SK-N-SH (cell line): ENCODE measurements around the gene ARHGEF39. TPM values are rescaled to one million over a fixed set of nuclear protein-coding genes. Genes with fewer than 3 reads are reported as not detected.
A peak's percentile ranks its signal among the peaks of the same experiment; 100 is the strongest.

Experiments used
- CTCF ChIA-PET: fragments of 300-600, 350-600 bp; formaldehyde crosslinking; extraction: SDS; loops from one replicate; lab custom pipeline; 2021; lab: Yijun Ruan, JAX
- POLR2A ChIA-PET: fragments of 350-600 bp; sonication (Branson Sonifier 250); formaldehyde crosslinking; extraction: SDS; loops from one replicate; lab custom pipeline; 2020; ENCODE audit warnings: antibody characterized with exemption, inconsistent platforms; lab: Yijun Ruan, JAX
- DNase-seq: peaks from one replicate; pipeline ENCODE4 v3.0.0; 2012
- H2AFZ ChIP-seq: fragments of 200-600 bp; sonication (generic); 2 replicates; pipeline ENCODE4 v1.8.1; 2016; ENCODE audit warnings: antibody characterized with exemption, mild to moderate bottlenecking, low read depth
- H3F3A ChIP-seq: fragments of 200-600 bp; sonication (generic); replicated peaks from 2 replicates; pipeline ENCODE3; 2016; ENCODE audit warnings: antibody characterized with exemption, mild to moderate bottlenecking; ENCODE audit not compliant: insufficient read depth
- H3K27ac ChIP-seq, 2 experiments: fragments of 200-500 bp in 1 of 2; fragments of 200-600 bp in 1 of 2; sonication (Bioruptor generic) in 1 of 2; sonication (generic), shearing (Covaris generic) in 1 of 2; 2 replicates each; pipeline versions ENCODE4 v1.5.1 to v1.6.1; 2014 to 2016; ENCODE audit warnings: low read depth in 2 of 2, inconsistent platforms in 1 of 2, low read length in 1 of 2, mild to moderate bottlenecking in 1 of 2, mixed read lengths in 1 of 2
- H3K27me3 ChIP-seq: fragments of 200-600 bp; sonication (generic), shearing (Covaris generic); 2 replicates; pipeline ENCODE4 v1.6.1; 2016; ENCODE audit warnings: mixed run types; ENCODE audit not compliant: insufficient read depth
- H3K36me3 ChIP-seq, 2 experiments: fragments of 200-500 bp in 1 of 2; fragments of 200-600 bp in 1 of 2; sonication (Bioruptor generic) in 1 of 2; sonication (generic) in 1 of 2; replicated peaks in 1 of 2; 2 replicates each; pipeline versions ENCODE3 to v1.5.1; 2014 to 2016; ENCODE audit warnings: low read length in 1 of 2, mild to moderate bottlenecking in 1 of 2; ENCODE audit not compliant: insufficient read depth in 2 of 2, control insufficient read depth in 1 of 2
- H3K4me1 ChIP-seq, 2 experiments: fragments of 200-500 bp in 1 of 2; fragments of 200-600 bp in 1 of 2; sonication (Bioruptor generic) in 1 of 2; sonication (generic), shearing (Covaris generic) in 1 of 2; 2 replicates each; pipeline versions ENCODE4 v1.5.1 to v1.6.1; 2014 to 2016; ENCODE audit warnings: low read depth in 1 of 2, low read length in 1 of 2, mixed run types in 1 of 2; ENCODE audit not compliant: insufficient read depth in 2 of 2, control insufficient read depth in 1 of 2
- H3K4me2 ChIP-seq: fragments of 200-600 bp; sonication (generic), shearing (Covaris generic); 2 replicates; pipeline ENCODE4 v1.6.1; 2017; ENCODE audit warnings: mixed run types
- H3K4me3 ChIP-seq, 2 experiments: fragments of 200-500 bp in 1 of 2; fragments of 200-600 bp in 1 of 2; sonication (Bioruptor generic) in 1 of 2; sonication (generic), shearing (Covaris generic) in 1 of 2; 2 replicates each; pipeline versions ENCODE4 v1.5.1 to v1.8.1; 2014 to 2016; ENCODE audit warnings: low read depth in 2 of 2, inconsistent platforms in 1 of 2, low read length in 1 of 2, mild to moderate bottlenecking in 1 of 2, mixed read lengths in 1 of 2, moderate library complexity in 1 of 2
- H3K79me2 ChIP-seq: fragments of 200-600 bp; sonication (generic); 2 replicates; pipeline ENCODE4 v1.8.1; 2017; ENCODE audit warnings: mild to moderate bottlenecking; ENCODE audit not compliant: insufficient read depth
- H3K9ac ChIP-seq: fragments of 200-600 bp; sonication (generic); 2 replicates; pipeline ENCODE4 v1.6.1; 2017; ENCODE audit warnings: mixed run types
- H3K9me2 ChIP-seq: fragments of 200-600 bp; sonication (generic); 2 replicates; pipeline ENCODE4 v1.6.1; 2017; ENCODE audit warnings: mixed run types
- H3K9me3 ChIP-seq: fragments of 200-600 bp; sonication (generic); 2 replicates; pipeline ENCODE4 v1.6.1; 2017; ENCODE audit warnings: mixed run types, mild to moderate bottlenecking, moderate library complexity
- H4K20me1 ChIP-seq: fragments of 200-600 bp; sonication (generic); 2 replicates; pipeline ENCODE4 v1.6.1; 2017; ENCODE audit warnings: mild to moderate bottlenecking, mixed run types; ENCODE audit not compliant: insufficient read depth
- EP300 ChIP-seq, 2 experiments: IDR thresholded peaks; 2 replicates each; pipeline versions ENCODE4 v1.4.0 to v1.6.1; 2012; ENCODE audit warnings: borderline replicate concordance in 1 of 2, low read depth in 1 of 2, low read length in 1 of 2
- EZH2phosphoT487 ChIP-seq: fragments of 200-600 bp; sonication (generic); IDR thresholded peaks from 2 replicates; pipeline ENCODE4 v1.6.1; 2017; ENCODE audit warnings: low read depth, mixed run types, mild to moderate bottlenecking, antibody characterized with exemption, moderate library complexity, borderline replicate concordance
- FOXJ3 ChIP-seq: sonication (generic); formaldehyde crosslinking; IDR thresholded peaks from 2 replicates; pipeline ENCODE4 v1.5.1; 2020; ENCODE audit warnings: mild to moderate bottlenecking, missing genetic modification reagents
- FOXM1 ChIP-seq: IDR thresholded peaks from 2 replicates; pipeline ENCODE4 v1.4.0; 2012; ENCODE audit warnings: low read depth, mild to moderate bottlenecking
- GABPA ChIP-seq: IDR thresholded peaks from 2 replicates; pipeline ENCODE4 v1.4.0; 2012; ENCODE audit warnings: low read depth, mild to moderate bottlenecking
- JUND ChIP-seq: IDR thresholded peaks from 2 replicates; pipeline ENCODE4 v1.4.0; 2012
- MEF2A ChIP-seq: IDR thresholded peaks from 2 replicates; pipeline ENCODE4 v1.4.0; 2012; ENCODE audit warnings: low read depth, borderline replicate concordance
- NRF1 ChIP-seq: IDR thresholded peaks from 2 replicates; pipeline ENCODE4 v1.6.1; 2012; ENCODE audit warnings: low read depth, mild to moderate bottlenecking, low read length
- POLR2AphosphoS5 ChIP-seq: IDR thresholded peaks from 2 replicates; pipeline ENCODE4 v1.6.1; 2012; ENCODE audit warnings: low read depth, low read length
- RCOR1 ChIP-seq: fragments of 150-350 bp; IDR thresholded peaks from 2 replicates; pipeline ENCODE4 v1.6.1; 2017; ENCODE audit warnings: antibody characterized with exemption, low read length
- RFX5 ChIP-seq: IDR thresholded peaks from 2 replicates; pipeline ENCODE4 v1.6.1; 2012; ENCODE audit warnings: mild to moderate bottlenecking, improper control_type of control experiment, low read length
- RXRA ChIP-seq: IDR thresholded peaks from 2 replicates; pipeline ENCODE4 v1.4.0; 2012; ENCODE audit warnings: low read depth, mild to moderate bottlenecking, borderline replicate concordance
- TAF1 ChIP-seq: IDR thresholded peaks from 2 replicates; pipeline ENCODE4 v1.6.1; 2012; ENCODE audit warnings: low read depth, mild to moderate bottlenecking, low read length, moderate library complexity, borderline replicate concordance
- TCF12 ChIP-seq: IDR thresholded peaks from 2 replicates; pipeline ENCODE4 v1.4.0; 2012
- YY1 ChIP-seq: IDR thresholded peaks from 2 replicates; pipeline ENCODE4 v1.4.0; 2012; ENCODE audit warnings: low read depth, mild to moderate bottlenecking
- WGBS: methylation state at CpG from one replicate; pipeline ENCODE4 v1.1.6; 2017; ENCODE audit warnings: low lambda C conversion rate; 5-methylcytosine and 5-hydroxymethylcytosine counted together
- polyA plus RNA-seq, 3 experiments: library from polyadenylated mRNA; depleted of rRNA; stranded (reverse); fragments of >200 nt; gene quantifications; 2 replicates each; pipeline ENCODE4 v1.2.3, GENCODE V29; 2012
- TF ChIP-seq, protein P1 (sequence below): fragments of 200-600 bp; sonication (generic); IDR thresholded peaks from 2 replicates; pipeline ENCODE4 v1.6.1; 2017; ENCODE audit warnings: antibody characterized with exemption, mild to moderate bottlenecking, moderate library complexity
- TF ChIP-seq, protein P2 (sequence below): fragments of 150-350 bp; IDR thresholded peaks from 2 replicates; pipeline ENCODE4 v1.6.1; 2017; ENCODE audit warnings: antibody characterized with exemption, low read length, low read depth, borderline replicate concordance
- TF ChIP-seq, protein P3 (sequence below): IDR thresholded peaks from 2 replicates; pipeline ENCODE4; 2012
- TF ChIP-seq, protein P4 (sequence below): IDR thresholded peaks from 2 replicates; pipeline ENCODE4 v1.4.0; 2012; ENCODE audit warnings: low read depth
- TF ChIP-seq, protein P5 (sequence below): IDR thresholded peaks from 2 replicates; pipeline ENCODE4 v1.4.0; 2012; ENCODE audit warnings: low read depth, borderline replicate concordance
- TF ChIP-seq, protein P6 (sequence below): IDR thresholded peaks from 2 replicates; pipeline ENCODE4 v1.6.1; 2012; ENCODE audit warnings: mild to moderate bottlenecking, low read depth, low read length, moderate library complexity

ARHGEF39 gene
- polyA plus RNA-seq, 1 of the 3 experiments (the other 2 are of a cell fraction), result 4.9 TPM

DNA sequence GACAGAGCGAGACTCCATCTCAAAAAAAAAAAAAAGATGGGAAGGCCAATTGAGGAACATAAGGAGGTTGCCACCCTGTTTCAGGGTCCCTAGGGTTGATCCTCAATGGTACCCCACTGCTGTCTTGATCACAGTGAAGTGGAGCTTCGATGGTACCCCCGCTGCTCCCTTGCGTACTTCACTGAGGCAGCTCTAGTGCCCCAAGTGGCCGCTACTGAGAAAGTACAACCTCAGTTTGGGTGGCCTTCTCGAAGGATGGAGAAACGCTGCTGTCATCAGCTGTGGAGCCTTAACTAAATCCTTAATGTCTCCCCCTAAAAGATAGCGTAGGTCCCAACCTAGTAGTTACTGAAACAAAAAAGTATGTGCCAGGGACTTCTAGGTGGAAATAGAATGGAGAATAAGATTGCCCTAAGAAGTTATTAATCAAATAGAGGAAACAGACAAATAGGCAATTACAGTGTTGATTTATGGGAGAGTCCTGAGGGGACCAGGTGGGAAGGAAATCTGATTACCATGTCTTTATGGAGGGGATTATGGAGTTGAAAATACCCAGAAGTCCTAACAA, 53.7 kb downstream of the ARHGEF39 start (continued):
- TF ChIP-seq, protein P1, sequence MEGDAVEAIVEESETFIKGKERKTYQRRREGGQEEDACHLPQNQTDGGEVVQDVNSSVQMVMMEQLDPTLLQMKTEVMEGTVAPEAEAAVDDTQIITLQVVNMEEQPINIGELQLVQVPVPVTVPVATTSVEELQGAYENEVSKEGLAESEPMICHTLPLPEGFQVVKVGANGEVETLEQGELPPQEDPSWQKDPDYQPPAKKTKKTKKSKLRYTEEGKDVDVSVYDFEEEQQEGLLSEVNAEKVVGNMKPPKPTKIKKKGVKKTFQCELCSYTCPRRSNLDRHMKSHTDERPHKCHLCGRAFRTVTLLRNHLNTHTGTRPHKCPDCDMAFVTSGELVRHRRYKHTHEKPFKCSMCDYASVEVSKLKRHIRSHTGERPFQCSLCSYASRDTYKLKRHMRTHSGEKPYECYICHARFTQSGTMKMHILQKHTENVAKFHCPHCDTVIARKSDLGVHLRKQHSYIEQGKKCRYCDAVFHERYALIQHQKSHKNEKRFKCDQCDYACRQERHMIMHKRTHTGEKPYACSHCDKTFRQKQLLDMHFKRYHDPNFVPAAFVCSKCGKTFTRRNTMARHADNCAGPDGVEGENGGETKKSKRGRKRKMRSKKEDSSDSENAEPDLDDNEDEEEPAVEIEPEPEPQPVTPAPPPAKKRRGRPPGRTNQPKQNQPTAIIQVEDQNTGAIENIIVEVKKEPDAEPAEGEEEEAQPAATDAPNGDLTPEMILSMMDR, result peak; percentile 72
- no peak for TF ChIP-seq RFX5
- no peak for TF ChIP-seq JUND
- TF ChIP-seq GABPA, result no peak
- TF ChIP-seq EZH2phosphoT487, result no peak

DNA sequence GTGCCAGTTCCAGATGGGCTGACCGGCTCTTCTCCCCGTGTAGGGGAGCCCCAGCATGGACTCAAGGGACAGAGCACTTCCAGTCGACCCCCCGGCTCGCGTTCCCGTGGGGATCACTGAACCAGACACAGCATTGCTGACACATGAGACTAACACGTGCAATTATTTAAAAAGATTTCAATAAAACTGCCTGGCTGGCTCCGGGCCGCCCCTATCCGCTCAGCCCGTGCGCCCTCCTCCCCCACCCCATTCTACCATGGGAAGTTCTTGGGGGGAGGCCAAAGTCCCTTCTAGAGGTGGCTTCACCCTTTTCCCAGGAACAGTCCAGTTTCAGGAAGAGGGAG, 55.2 kb downstream of the ARHGEF39 start:
- no peak for DNase-seq
- POLR2A ChIA-PET, result no interaction called here

More for the DNA sequence above, 55.2 kb downstream of the ARHGEF39 start:
- WGBS, result 94% methylated on average over 12 of the region's 13 CpGs
- Histone ChIP-seq H3K27ac (no peak overlapping the region), H3K27me3 (no peaks in the 10 kb centered on the region), H3K9me2 (no peaks in the 10 kb centered on the region), H3K9ac (no peak overlapping the region), H3K4me3 (no peak overlapping the region), H3K79me2 (peaks cover 22% of the 10 kb centered on the region), H2AFZ (no peak overlapping the region)
- CTCF ChIA-PET, result interaction anchor here (1.9 to 4.1 kb wide), 4 partner anchors 11 to 55 kb away, joined by 6 to 32 read pairs (median 18); partner anchors contain the start of genes ARHGEF39, CCDC107 and RMRP
- TF ChIP-seq POLR2AphosphoS5 (no peak), EP300 (IDR thresholded peaks at IDR 0.05; ENCODE audit: borderline replicate concordance in 1 of 2, low read depth in 1 of 2, low read length in 1 of 2) (no peak), EZH2phosphoT487 (no peak), FOXM1 (no peak), FOXJ3 (CRISPR knock-in tag) (no peak), TAF1 (no peak), NRF1 (no peak), RFX5 (no peak), RCOR1 (no peak), RXRA (no peak), YY1 (no peak), MEF2A (no peak), JUND (no peak), TCF12 (no peak)
- TF ChIP-seq, protein P2, sequence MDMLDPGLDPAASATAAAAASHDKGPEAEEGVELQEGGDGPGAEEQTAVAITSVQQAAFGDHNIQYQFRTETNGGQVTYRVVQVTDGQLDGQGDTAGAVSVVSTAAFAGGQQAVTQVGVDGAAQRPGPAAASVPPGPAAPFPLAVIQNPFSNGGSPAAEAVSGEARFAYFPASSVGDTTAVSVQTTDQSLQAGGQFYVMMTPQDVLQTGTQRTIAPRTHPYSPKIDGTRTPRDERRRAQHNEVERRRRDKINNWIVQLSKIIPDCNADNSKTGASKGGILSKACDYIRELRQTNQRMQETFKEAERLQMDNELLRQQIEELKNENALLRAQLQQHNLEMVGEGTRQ, result no peak
- TF ChIP-seq, protein P3, sequence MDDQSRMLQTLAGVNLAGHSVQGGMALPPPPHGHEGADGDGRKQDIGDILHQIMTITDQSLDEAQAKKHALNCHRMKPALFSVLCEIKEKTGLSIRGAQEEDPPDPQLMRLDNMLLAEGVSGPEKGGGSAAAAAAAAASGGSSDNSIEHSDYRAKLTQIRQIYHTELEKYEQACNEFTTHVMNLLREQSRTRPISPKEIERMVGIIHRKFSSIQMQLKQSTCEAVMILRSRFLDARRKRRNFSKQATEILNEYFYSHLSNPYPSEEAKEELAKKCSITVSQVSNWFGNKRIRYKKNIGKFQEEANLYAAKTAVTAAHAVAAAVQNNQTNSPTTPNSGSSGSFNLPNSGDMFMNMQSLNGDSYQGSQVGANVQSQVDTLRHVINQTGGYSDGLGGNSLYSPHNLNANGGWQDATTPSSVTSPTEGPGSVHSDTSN, result no peak
- TF ChIP-seq, protein P4, sequence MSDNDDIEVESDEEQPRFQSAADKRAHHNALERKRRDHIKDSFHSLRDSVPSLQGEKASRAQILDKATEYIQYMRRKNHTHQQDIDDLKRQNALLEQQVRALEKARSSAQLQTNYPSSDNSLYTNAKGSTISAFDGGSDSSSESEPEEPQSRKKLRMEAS, result no peak
- TF ChIP-seq, protein P5, sequence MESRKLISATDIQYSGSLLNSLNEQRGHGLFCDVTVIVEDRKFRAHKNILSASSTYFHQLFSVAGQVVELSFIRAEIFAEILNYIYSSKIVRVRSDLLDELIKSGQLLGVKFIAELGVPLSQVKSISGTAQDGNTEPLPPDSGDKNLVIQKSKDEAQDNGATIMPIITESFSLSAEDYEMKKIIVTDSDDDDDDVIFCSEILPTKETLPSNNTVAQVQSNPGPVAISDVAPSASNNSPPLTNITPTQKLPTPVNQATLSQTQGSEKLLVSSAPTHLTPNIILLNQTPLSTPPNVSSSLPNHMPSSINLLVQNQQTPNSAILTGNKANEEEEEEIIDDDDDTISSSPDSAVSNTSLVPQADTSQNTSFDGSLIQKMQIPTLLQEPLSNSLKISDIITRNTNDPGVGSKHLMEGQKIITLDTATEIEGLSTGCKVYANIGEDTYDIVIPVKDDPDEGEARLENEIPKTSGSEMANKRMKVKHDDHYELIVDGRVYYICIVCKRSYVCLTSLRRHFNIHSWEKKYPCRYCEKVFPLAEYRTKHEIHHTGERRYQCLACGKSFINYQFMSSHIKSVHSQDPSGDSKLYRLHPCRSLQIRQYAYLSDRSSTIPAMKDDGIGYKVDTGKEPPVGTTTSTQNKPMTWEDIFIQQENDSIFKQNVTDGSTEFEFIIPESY, result no peak
- TF ChIP-seq, protein P6, sequence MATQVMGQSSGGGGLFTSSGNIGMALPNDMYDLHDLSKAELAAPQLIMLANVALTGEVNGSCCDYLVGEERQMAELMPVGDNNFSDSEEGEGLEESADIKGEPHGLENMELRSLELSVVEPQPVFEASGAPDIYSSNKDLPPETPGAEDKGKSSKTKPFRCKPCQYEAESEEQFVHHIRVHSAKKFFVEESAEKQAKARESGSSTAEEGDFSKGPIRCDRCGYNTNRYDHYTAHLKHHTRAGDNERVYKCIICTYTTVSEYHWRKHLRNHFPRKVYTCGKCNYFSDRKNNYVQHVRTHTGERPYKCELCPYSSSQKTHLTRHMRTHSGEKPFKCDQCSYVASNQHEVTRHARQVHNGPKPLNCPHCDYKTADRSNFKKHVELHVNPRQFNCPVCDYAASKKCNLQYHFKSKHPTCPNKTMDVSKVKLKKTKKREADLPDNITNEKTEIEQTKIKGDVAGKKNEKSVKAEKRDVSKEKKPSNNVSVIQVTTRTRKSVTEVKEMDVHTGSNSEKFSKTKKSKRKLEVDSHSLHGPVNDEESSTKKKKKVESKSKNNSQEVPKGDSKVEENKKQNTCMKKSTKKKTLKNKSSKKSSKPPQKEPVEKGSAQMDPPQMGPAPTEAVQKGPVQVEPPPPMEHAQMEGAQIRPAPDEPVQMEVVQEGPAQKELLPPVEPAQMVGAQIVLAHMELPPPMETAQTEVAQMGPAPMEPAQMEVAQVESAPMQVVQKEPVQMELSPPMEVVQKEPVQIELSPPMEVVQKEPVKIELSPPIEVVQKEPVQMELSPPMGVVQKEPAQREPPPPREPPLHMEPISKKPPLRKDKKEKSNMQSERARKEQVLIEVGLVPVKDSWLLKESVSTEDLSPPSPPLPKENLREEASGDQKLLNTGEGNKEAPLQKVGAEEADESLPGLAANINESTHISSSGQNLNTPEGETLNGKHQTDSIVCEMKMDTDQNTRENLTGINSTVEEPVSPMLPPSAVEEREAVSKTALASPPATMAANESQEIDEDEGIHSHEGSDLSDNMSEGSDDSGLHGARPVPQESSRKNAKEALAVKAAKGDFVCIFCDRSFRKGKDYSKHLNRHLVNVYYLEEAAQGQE, result no peak
- TF ChIP-seq, all 33 proteins: peak for 0
- Histone ChIP-seq H3K9me3 (no peaks in the 10 kb centered on the region), H4K20me1 (peaks cover 11% of the 10 kb centered on the region), H3K4me1 (peaks cover 7 to 12% of the 10 kb centered on the region in 2 experiments; a peak in 1 of 4 replicates), H3K36me3 (peaks cover 7 to 23% of the 10 kb centered on the region in 2 experiments), H3F3A (peaks cover 1% of the 10 kb centered on the region), H3K4me2 (no peak overlapping the region)
